Gastrocnemius medialis (tissue), 4 donors: Measurements from ENCODE around the gene OLR1. TPM values are rescaled to one million over a fixed set of nuclear protein-coding genes. Genes with fewer than 3 reads are reported as not detected.

Experiments used
- ATAC-seq, 2 donors: fragments of 150-250 bp; one replicate each; pipeline ENCODE4 v1.9.1; 2016
- DNase-seq, 2 donors: peaks; one replicate each; pipeline ENCODE4 v3.0.0-alpha.2; 2019
- H3K27ac ChIP-seq, 4 donors: fragments of 200-600 bp; sonication (generic); 1 replicate in 1 of 4; 2 replicates in 3 of 4; pipeline ENCODE4 v1.5.1; 2016 to 2018; ENCODE audit warnings: mild to moderate bottlenecking in 2 of 4, moderate library complexity in 1 of 4
- H3K27me3 ChIP-seq, 3 donors: fragments of 200-600 bp; sonication (generic) in 2 of 3; 1 replicate in 1 of 3; 2 replicates in 2 of 3; pipeline versions ENCODE4 v1.5.1 to v1.6.0; 2016 to 2019; ENCODE audit warnings: mild to moderate bottlenecking in 1 of 3, moderate library complexity in 1 of 3
- H3K36me3 ChIP-seq, 2 donors: fragments of 200-600 bp; sonication (generic) in 1 of 2; one replicate each; pipeline ENCODE4 v1.5.1; 2017 to 2018
- H3K4me1 ChIP-seq, 2 donors: fragments of 200-600 bp; sonication (generic) in 1 of 2; one replicate each; pipeline ENCODE4 v1.5.1; 2016 to 2017; ENCODE audit warnings: mild to moderate bottlenecking in 2 of 2
- H3K4me3 ChIP-seq, 4 donors: fragments of 200-600 bp; sonication (generic) in 3 of 4; 1 replicate in 1 of 4; 2 replicates in 3 of 4; pipeline ENCODE4 v1.5.1; 2016 to 2019; ENCODE audit warnings: mild to moderate bottlenecking in 2 of 4
- H3K9me3 ChIP-seq, 3 donors: fragments of 200-600 bp; sonication (generic) in 2 of 3; 1 replicate in 1 of 3; 2 replicates in 2 of 3; pipeline ENCODE4 v1.5.1; 2016 to 2019
- CTCF ChIP-seq, 5 experiments: fragments of 450-650 bp in 3 of 5; fragments of 200-600 bp in 2 of 5; sonication (generic) in 2 of 5; IDR thresholded peaks in 4 of 5; conservative IDR thresholded peaks in 1 of 5; 1 replicate in 4 of 5; 2 replicates in 1 of 5; pipeline ENCODE4 v1.5.1; 2016 to 2019; ENCODE audit warnings: antibody characterized with exemption in 5 of 5, mild to moderate bottlenecking in 3 of 5, moderate library complexity in 3 of 5
- POLR2A ChIP-seq, 2 donors: fragments of 450-650 bp; IDR thresholded peaks; one replicate each; pipeline ENCODE4 v1.6.1; 2017; ENCODE audit warnings: antibody characterized with exemption in 2 of 2, mild to moderate bottlenecking in 2 of 2, moderate library complexity in 2 of 2
- in situ Hi-C, 4 donors: fragments of 200-750 bp; cut with MboI; loops; one replicate each; pipeline versions ENCODE4 v1.15.0 to v1.8.0; 2017; ENCODE audit warnings: low sequenced_read_pairs in 4 of 4
- intact Hi-C: fragments of 100-400 bp; cut with DNase I; formaldehyde crosslinking; loops from one replicate; pipeline ENCODE4 v1.15.1; 2023; ENCODE audit warnings: low total_unique reads
- total RNA-seq, 4 donors: library from RNA; depleted of rRNA; stranded (reverse); fragments of >200 nt; gene quantifications; one replicate each; pipeline versions ENCODE4 v1.1.0 to v1.2.3, GENCODE V29; 2016

The OLR1 gene
- total RNA-seq, 4 donors from 2014 or later = 0.42 TPM; not detected in 3

- intact Hi-C loops = no loop called here
- H3K9me3 ChIP-seq = no peaks in the 10 kb centered on the region
- no peak for DNase-seq
These were observed 16.0 kb downstream of the OLR1 start for GRCh38 chr12:10155966-10156365.

GRCh38 chr12:10154145-10154496, 17.8 kb downstream of the OLR1 start:
- no peaks in the 10 kb centered on the region for H3K9me3 ChIP-seq
- H3K27ac ChIP-seq = peak overlapping the region; percentile 77 to 84 (median 81)
- in situ Hi-C loops (loop anchor here in 2 of 4 donors (5.0 to 10.0 kb wide), 3 partner anchors 33 to 401 kb away; no protein-coding TSS in a partner anchor), intact Hi-C loops (no loop called here)
- DNase-seq (no peak), ATAC-seq (no peak)
- no peak for TF ChIP-seq CTCF (IDR thresholded peaks at IDR 0.05 in 4 of 5, conservative IDR thresholded peaks at IDR 0.05 in 1 of 5)
- no peak for TF ChIP-seq POLR2A (IDR thresholded peaks at IDR 0.05)
- H3K27me3 ChIP-seq = no peaks in the 10 kb centered on the region
- H3K36me3 ChIP-seq = no peaks in the 10 kb centered on the region
- peak overlapping the region; percentile 64 to 98 (median 70) for H3K4me3 ChIP-seq
- H3K4me1 ChIP-seq = peaks cover 4 to 8% of the 10 kb centered on the region in 2 donors

More at GRCh38 chr12:10155966-10156365, 16.0 kb downstream of the OLR1 start:
- in situ Hi-C loops = loop anchor here in 1 of 4 donors (10.0 kb wide), 1 partner anchor 399 kb away; no protein-coding TSS in a partner anchor
- no peak overlapping the region for H3K27ac ChIP-seq
- H3K4me3 ChIP-seq = no peak overlapping the region
- no peaks in the 10 kb centered on the region for H3K36me3 ChIP-seq
- H3K4me1 ChIP-seq = peaks cover 4 to 8% of the 10 kb centered on the region in 2 donors
- TF ChIP-seq POLR2A (IDR thresholded peaks at IDR 0.05) = no peak
- no peak for ATAC-seq
- no peaks in the 10 kb centered on the region for H3K27me3 ChIP-seq

GRCh38 chr12:10153271-10154144, 18.4 kb downstream of the OLR1 start:
- Histone ChIP-seq H3K4me1 (peaks cover 4 to 8% of the 10 kb centered on the region in 2 donors), H3K9me3 (no peaks in the 10 kb centered on the region), H3K27ac (peak overlapping the region; percentile 77 to 84 (median 81)), H3K36me3 (no peaks in the 10 kb centered on the region), H3K27me3 (no peaks in the 10 kb centered on the region), H3K4me3 (peak overlapping the region; percentile 64 to 98 (median 70))
- DNase-seq (peak; percentile 40 to 64), ATAC-seq (peak; percentile 92)
- intact Hi-C loops (loop anchor here (1.0 kb wide), 2 partner anchors 37 to 409 kb away; no protein-coding TSS in a partner anchor), in situ Hi-C loops (loop anchor here in 2 of 4 donors (5.0 to 10.0 kb wide), 3 partner anchors 34 to 401 kb away; no protein-coding TSS in a partner anchor)
- TF ChIP-seq POLR2A (IDR thresholded peaks at IDR 0.05) (peak in 1 of 2 donors; percentile 14), CTCF (IDR thresholded peaks at IDR 0.05 in 4 of 5, conservative IDR thresholded peaks at IDR 0.05 in 1 of 5) (peak; percentile 76 to 88 (median 83))

GRCh38 chr12:10151621-10152020, 20.3 kb downstream of the OLR1 start:
- ATAC-seq (no peak), DNase-seq (no peak)
- no peaks in the 10 kb centered on the region for H3K27me3 ChIP-seq
- no peaks in the 10 kb centered on the region for H3K9me3 ChIP-seq
- in situ Hi-C loops (loop anchor here in 2 of 4 donors (5.0 to 10.0 kb wide), 3 partner anchors 36 to 403 kb away; no protein-coding TSS in a partner anchor), intact Hi-C loops (no loop called here)
- peaks cover 4 to 8% of the 10 kb centered on the region in 2 donors for H3K4me1 ChIP-seq
- H3K4me3 ChIP-seq = no peak overlapping the region
- TF ChIP-seq POLR2A (IDR thresholded peaks at IDR 0.05) = no peak
- TF ChIP-seq CTCF (IDR thresholded peaks at IDR 0.05 in 4 of 5, conservative IDR thresholded peaks at IDR 0.05 in 1 of 5) = no peak
- H3K27ac ChIP-seq = no peak overlapping the region
- H3K36me3 ChIP-seq = no peaks in the 10 kb centered on the region
